Pulmonary artery endothelial cell (primary cell): ENCODE results near the gene C4B. TPM values are rescaled to one million over a fixed set of nuclear protein-coding genes. Genes with fewer than 3 reads are reported as not detected.
"Not testable (repeated sequence)": the region's sequence is repeated elsewhere in the genome, so short reads cannot be mapped to it uniquely, and the experiment has no call there.

Source experiments
- DNase-seq: peaks from one replicate; pipeline ENCODE4 v3.0.0-alpha.2; 2011; ENCODE audit warnings: low read depth, low spot score
- total RNA-seq: library from RNA; depleted of rRNA; stranded (reverse); fragments of >200 nt; gene quantifications from 2 replicates; pipeline ENCODE4 v1.2.3, GENCODE V29; 2014

The C4B gene
- total RNA-seq, 1 donor from 2014 or later, result 0.66 TPM

DNA sequence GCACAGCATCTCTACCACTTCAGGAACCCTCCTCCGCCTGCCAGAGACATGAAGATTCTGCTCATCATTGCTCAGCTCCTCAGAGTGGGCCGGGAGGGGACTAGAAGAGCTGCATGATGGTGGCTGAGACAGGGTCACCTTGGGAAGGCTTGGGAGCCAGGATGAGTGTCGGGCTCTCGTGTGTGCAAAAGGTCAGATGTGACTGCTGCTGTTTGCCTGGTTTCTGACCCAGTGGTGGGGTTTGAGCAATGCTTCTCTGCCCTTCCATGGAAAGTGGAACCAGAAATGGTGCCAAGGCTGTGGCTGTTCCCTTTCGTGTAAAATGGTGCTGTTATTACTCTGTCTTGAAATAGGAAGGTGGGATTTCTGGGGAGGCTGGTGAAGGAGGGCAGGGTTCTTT is 33.6 kb upstream of the C4B start:
- not testable (repeated sequence) for DNase-seq

- not testable (repeated sequence) for DNase-seq
Observed at GRCh38 chr6:31981744-31982143, 32.9 kb upstream of the C4B start, which contains the start of gene C4A. Gene C4A (plus strand): TSS chr6:31982057. CDS start chr6:31982108, 51 bp downstream.

DNA sequence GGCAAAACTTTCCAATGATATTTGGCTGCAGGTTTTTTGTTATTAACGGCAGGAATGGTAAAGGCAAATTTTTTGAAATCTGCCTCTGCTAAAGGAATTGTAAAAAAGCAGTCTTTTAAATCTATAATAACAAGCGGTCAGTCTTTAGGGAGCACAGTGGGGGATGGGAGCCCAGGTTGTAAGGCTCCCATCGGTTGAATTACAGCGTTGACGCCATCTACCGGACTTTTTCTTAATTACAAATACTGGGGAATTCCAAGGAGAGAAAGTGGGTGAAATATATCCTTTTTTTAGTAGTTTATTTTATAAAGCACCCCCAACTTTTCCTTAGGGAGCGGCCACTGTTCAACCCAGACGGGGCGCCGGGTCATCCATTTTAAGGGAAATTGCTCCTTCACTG is 25.2 kb upstream of the C4B start:
- not testable (repeated sequence) for DNase-seq

- DNase-seq, result not testable (repeated sequence)
Observed at GRCh38 chr6:31994421-31994820, 20.2 kb upstream of the C4B start.

GRCh38 chr6:31996385-31996784 is 18.2 kb upstream of the C4B start:
- DNase-seq, result not testable (repeated sequence)

GRCh38 chr6:32002546-32003268 is 11.9 kb upstream of the C4B start:
- not testable (repeated sequence) for DNase-seq

GRCh38 chr6:32003301-32003700 is 11.3 kb upstream of the C4B start:
- DNase-seq, result not testable (repeated sequence)

DNA sequence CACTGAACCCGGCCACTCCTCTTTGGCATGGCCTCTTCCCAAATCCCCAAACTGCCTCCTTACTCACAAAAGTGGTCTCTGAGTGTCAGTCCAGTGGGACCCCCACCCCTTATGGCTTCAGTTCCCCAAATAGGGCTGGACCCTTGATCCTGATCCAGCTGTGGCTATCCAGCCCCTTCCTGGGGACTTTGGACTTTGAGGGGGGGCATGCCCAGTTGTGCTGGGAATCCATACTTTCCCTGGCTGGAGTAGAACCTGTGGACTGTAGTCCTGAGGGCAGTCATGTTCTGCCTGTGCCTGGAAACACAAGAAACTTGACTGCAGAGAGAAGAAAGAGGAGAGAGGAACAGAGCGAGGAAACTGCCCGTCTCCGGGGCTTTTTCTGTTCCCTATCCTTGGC is 10.2 kb upstream of the C4B start:
- not testable (repeated sequence) for DNase-seq

DNA sequence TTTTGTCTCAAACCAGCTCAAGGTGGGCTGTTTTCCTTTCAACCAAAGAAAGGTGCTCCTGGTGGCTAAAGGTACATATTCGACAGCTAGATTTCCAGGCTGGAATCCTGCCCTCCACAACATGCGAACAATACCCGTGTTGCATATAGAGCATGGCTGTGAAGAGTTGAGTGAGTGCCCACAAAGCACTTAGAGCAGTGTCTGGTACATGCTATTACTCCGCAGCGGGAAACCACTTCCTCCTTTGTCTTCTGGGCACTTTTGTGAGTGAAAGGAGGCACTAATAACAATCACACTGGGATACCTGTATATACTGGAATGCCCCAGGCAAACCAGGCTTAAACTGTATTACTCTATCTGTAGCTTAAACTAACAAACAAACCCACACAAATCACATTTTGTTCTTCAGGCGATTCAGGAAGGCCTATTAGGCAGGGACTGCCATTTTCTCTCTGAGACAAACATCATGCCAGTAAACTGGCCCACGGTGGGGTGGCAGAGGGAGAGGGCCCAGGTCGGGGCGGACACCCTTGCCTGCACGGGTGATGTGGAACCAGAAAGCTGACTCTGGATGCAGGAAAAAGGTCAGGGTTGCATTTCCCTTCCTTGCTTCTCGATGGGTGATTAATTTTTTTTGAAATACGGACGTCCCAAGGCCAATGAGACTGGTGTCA is 9.6 kb upstream of the C4B start:
- DNase-seq, result not testable (repeated sequence)

GRCh38 chr6:32005538-32005880 is 9.1 kb upstream of the C4B start:
- DNase-seq, result not testable (repeated sequence)

DNA sequence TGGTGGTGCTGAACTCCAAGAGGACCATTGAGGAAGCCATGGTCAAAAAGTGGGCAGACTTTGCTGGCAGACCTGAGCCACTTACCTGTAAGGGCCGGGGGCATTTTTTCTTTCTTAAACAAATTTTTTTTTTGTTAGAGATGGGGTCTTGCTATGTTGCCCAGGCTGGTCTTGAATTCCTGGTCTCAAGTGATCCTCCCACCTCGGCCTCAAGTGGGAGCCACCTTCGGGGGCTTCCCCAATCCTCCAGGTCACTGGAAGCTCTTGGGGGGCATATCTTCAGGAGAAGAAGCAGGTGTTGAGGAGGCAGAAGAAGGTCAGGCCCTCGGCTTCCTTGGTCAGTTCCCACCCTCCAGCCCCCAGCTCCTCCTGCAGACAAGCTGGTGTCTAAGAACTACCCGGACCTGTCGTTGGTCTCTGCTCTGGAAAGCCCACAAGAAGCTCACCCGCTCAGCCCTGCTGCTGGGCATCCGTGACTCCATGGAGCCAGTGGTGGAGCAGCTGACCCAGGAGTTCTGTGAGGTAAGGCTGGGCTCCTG is 8.5 kb upstream of the C4B start:
- not testable (repeated sequence) for DNase-seq

- not testable (repeated sequence) for DNase-seq
Observed at GRCh38 chr6:32007086-32007485, 7.5 kb upstream of the C4B start.

- DNase-seq, result not testable (repeated sequence)
Observed at GRCh38 chr6:32008037-32008436, 6.6 kb upstream of the C4B start.

- DNase-seq, result not testable (repeated sequence)
Observed at GRCh38 chr6:32008616-32009015, 6.0 kb upstream of the C4B start.

DNA sequence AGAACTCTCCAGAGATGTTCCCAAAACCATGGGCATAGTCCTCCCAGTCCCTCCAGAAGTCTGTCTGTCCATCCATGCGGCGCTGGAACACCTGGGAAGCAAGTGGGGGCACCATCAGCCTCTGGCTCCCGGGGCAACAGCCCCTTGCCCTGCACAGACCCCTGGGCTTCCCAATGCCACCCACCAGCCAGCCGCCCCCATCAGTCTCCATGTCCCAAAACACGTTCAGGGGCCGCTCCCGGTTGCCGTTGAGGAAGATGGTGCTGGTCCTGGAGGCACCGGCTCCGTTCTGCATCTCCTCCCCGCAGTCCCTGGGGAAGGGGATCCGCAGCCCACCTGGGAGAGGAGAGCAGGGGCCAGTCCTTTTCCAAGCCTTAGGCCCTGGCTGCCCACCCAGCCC is 5.1 kb upstream of the C4B start:
- not testable (repeated sequence) for DNase-seq

- not testable (repeated sequence) for DNase-seq
Observed at GRCh38 chr6:32010856-32011530, 3.6 kb upstream of the C4B start.

DNA sequence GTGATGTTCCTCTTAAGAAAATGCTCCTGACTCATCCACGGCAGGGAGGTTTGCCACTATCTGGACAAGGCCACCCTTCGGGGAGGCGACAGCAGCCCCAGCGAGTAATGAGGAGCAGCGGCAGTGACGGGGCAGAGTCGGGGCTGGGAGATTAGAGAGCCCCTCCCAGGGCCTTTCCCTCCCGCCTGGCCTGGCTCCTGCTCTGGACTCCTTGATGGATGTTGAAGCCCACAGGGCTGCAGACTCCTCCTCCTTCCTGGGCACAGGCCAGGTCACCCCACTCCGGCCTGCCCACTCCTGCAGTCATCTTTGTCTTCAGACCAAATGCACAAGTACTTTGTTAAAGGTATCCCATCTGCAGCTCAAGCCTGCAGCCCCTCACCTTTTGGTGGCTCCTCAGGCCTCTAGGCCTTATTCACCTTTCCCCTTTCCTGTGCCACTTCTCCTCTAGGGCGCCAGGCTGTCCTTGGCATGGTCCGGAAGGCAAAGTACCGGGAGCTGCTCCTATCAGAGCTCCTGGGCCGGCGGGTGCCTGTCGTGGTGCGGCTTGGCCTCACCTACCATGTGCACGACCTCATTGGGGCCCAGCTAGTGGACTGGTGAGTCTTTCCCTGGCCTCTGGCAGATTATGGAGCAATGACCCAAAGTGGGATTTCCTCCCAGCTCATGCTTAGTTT is 1.5 kb upstream of the C4B start:
- DNase-seq, result not testable (repeated sequence)

DNA sequence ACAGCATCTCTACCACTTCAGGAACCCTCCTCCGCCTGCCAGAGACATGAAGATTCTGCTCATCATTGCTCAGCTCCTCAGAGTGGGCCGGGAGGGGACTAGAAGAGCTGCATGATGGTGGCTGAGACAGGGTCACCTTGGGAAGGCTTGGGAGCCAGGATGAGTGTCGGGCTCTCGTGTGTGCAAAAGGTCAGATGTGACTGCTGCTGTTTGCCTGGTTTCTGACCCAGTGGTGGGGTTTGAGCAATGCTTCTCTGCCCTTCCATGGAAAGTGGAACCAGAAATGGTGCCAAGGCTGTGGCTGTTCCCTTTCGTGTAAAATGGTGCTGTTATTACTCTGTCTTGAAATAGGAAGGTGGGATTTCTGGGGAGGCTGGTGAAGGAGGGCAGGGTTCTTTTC is 857 bp upstream of the C4B start:
- not testable (repeated sequence) for DNase-seq

- not testable (repeated sequence) for DNase-seq
Observed at GRCh38 chr6:32022100-32022499, 7.5 kb downstream of the C4B start.

- not testable (repeated sequence) for DNase-seq
Observed at GRCh38 chr6:32028631-32029030, 14.0 kb downstream of the C4B start.

DNA sequence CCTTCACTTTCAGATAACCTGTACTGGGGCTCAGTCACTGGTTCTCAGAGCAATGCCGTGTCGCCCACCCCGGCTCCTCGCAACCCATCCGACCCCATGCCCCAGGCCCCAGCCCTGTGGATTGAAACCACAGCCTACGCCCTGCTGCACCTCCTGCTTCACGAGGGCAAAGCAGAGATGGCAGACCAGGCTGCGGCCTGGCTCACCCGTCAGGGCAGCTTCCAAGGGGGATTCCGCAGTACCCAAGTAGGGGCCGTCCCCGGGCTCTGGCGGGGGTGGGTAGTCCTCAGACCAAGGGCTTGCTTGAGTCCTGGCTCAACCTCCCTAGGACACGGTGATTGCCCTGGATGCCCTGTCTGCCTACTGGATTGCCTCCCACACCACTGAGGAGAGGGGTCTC is 15.0 kb downstream of the C4B start:
- DNase-seq, result not testable (repeated sequence)
